HFF-Myc (cell line): ENCODE measurements around the gene KCNK4.
A peak's percentile ranks its signal among the peaks of the same experiment; 100 is the strongest.

Experiments used
- DNase-seq: peaks from one replicate; pipeline ENCODE4 v3.0.0-alpha.2; 2011; ENCODE audit warnings: low read depth; ENCODE audit errors: extremely low read depth
- H3K4me3 ChIP-seq: replicated peaks from 2 replicates; pipeline ENCODE4 v1.5.1; 2011; ENCODE audit warnings: low read depth, mild to moderate bottlenecking, control low read depth, low read length
- CTCF ChIP-seq: IDR thresholded peaks from 2 replicates; pipeline ENCODE4 v1.5.1; 2012; ENCODE audit warnings: mild to moderate bottlenecking, low read depth, low read length, control low read depth; ENCODE audit errors: missing control alignments

KCNK4 gene

GRCh38 chr11:64299847-64300648 is 8.9 kb downstream of the KCNK4 start, which contains the start of gene CATSPERZ:
Gene CATSPERZ (plus strand): TSS chr11:64300358. CDS start chr11:64300411, 53 bp downstream.
- 0 out of 2 replicates have a peak within 1 kb of the TSS, but pooled peaks have one; percentile 3 for H3K4me3 ChIP-seq
- no peak for DNase-seq

GRCh38 chr11:64303109-64304031 is 12.3 kb downstream of the KCNK4 start:
- H3K4me3 ChIP-seq, result no peak overlapping the region
- TF ChIP-seq CTCF, result no peak
- no peak for DNase-seq

More at GRCh38 chr11:64299847-64300648, 8.9 kb downstream of the KCNK4 start, which contains the start of gene CATSPERZ:
- no peak for TF ChIP-seq CTCF

DNA sequence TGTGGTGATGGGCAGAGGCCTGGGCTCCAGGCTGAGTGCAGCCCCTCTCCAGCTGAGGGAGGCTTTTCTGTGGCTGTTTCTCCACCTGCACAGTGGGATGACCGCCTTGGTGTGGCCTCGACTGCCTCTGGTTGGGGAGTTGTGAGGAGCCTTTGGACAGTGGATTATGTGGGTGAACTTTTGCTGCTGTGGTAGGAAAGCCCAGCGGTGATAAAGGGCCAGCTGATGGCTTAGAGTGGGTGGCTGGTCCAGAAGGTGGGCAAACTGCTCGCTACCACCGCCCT is 12.9 kb downstream of the KCNK4 start:
- TF ChIP-seq CTCF, result no peak
- no peak for DNase-seq
- peak overlapping the region; percentile 79 for H3K4me3 ChIP-seq

DNA sequence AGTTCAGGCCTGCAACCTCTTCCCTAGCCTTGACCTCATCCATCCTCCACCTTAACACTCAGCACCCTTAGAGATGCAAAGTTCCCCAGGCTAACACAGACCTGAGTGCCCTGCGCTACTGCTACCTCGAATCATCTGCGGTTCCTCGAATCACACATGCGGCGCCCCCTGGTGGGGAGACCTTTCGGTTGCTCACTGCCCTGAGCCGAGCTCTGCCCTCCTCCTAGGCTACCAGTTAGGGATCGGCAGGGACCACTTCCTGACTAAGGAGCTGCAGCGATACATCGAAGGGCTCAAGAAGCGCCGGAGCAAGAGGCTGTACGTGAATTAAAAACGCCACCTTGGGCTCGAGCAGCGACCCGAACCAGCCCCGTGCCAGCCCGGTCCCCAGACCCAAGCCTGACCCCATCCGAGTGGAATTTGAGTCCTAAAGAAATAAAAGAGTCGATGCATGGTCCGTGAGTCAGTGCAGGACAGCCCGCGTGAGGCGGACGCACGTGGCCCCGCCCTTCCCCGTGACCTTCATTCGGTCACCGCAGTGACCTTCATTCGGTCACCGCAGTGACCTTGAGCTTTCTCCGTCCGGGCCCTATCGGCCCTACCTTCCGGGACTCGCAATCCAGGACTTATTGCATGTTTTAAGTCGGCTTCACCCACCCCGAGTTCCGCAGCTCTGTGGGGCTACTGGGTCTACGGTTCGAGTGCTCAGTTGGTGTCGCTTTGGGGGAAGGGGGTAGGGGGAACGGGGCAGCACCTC is 13.4 kb downstream of the KCNK4 start:
- DNase-seq, result peak; percentile 79
- peak; percentile 93 for TF ChIP-seq CTCF

GRCh38 chr11:64305075-64305690 is 14.1 kb downstream of the KCNK4 start, which contains the start of gene ESRRA:
Gene ESRRA (plus strand): TSS chr11:64305524. CDS start chr11:64307180, 1,656 bp downstream.
- peak; percentile 90 for DNase-seq
- no peak for TF ChIP-seq CTCF

More for the DNA sequence above, 13.4 kb downstream of the KCNK4 start:
- H3K4me3 ChIP-seq, result peak overlapping the region; percentile 79

More at GRCh38 chr11:64305075-64305690, 14.1 kb downstream of the KCNK4 start, which contains the start of gene ESRRA:
- peak within 1 kb of the TSS; percentile 79 for H3K4me3 ChIP-seq
